NCI-H345 treated with DMSO at 0.1 percent for 48 hours (cell line): Measurements from ENCODE around the gene ASIC2.

Source experiments
- DNase-seq: peaks from one replicate; lab custom pipeline; 2025; ENCODE audit not compliant: unreplicated experiment; lab: John Stamatoyannopoulos, UW

The ASIC2 gene

GRCh38 chr17:33166472-33166871, 126.6 kb downstream of the ASIC2 start:
- no peak for DNase-seq

GRCh38 chr17:33164169-33164881, 128.8 kb downstream of the ASIC2 start:
- no peak for DNase-seq

GRCh38 chr17:33163533-33164168, 129.4 kb downstream of the ASIC2 start:
- no peak for DNase-seq

GRCh38 chr17:33154869-33155455, 138.1 kb downstream of the ASIC2 start:
- DNase-seq, result no peak

- DNase-seq, result no peak
These were observed 140.3 kb downstream of the ASIC2 start for GRCh38 chr17:33152783-33153182.

- DNase-seq, result no peak
These were observed 141.5 kb downstream of the ASIC2 start for GRCh38 chr17:33151565-33151964.

- no peak for DNase-seq
These were observed 147.2 kb downstream of the ASIC2 start for GRCh38 chr17:33145941-33146340.

GRCh38 chr17:33144837-33145236, 148.3 kb downstream of the ASIC2 start:
- no peak for DNase-seq

GRCh38 chr17:33142705-33143299, 150.3 kb downstream of the ASIC2 start:
- DNase-seq, result no peak

GRCh38 chr17:33140413-33141099, 152.5 kb downstream of the ASIC2 start:
- DNase-seq, result peak; percentile 55

GRCh38 chr17:33138627-33139026, 154.5 kb downstream of the ASIC2 start:
- DNase-seq, result no peak

- peak; percentile 94 for DNase-seq
These were observed 155.7 kb downstream of the ASIC2 start for GRCh38 chr17:33137426-33137825.

- DNase-seq, result no peak
These were observed 157.4 kb downstream of the ASIC2 start for GRCh38 chr17:33135691-33136090.

- peak; percentile 91 for DNase-seq
These were observed 161.5 kb downstream of the ASIC2 start for GRCh38 chr17:33131620-33132019.

GRCh38 chr17:33127706-33128105, 165.4 kb downstream of the ASIC2 start:
- DNase-seq, result no peak

- DNase-seq, result no peak
These were observed 167.0 kb downstream of the ASIC2 start for GRCh38 chr17:33126086-33126485.

GRCh38 chr17:33125552-33125950, 167.5 kb downstream of the ASIC2 start:
- peak; percentile 58 for DNase-seq

- DNase-seq, result no peak
These were observed 168.1 kb downstream of the ASIC2 start for GRCh38 chr17:33124871-33125551.

GRCh38 chr17:33124185-33124584, 168.9 kb downstream of the ASIC2 start:
- no peak for DNase-seq

- DNase-seq, result no peak
These were observed 171.3 kb downstream of the ASIC2 start for GRCh38 chr17:33121756-33122155.

- no peak for DNase-seq
These were observed 171.8 kb downstream of the ASIC2 start for GRCh38 chr17:33121272-33121671.
